Medulla oblongata (tissue), 1 donor: ENCODE data around the gene PCK1.
A peak's percentile ranks its signal among the peaks of the same experiment; 100 is the strongest.

Experiments
- DNase-seq: peaks from one replicate; pipeline ENCODE4 v3.0.0-alpha.2; 2015; ENCODE audit errors: extremely low spot score

Gene PCK1

GRCh38 chr20:57576617-57577550 is 16.0 kb downstream of the PCK1 start:
- DNase-seq = no peak

- no peak for DNase-seq
These were observed 17.0 kb downstream of the PCK1 start for GRCh38 chr20:57577679-57578475.

DNA sequence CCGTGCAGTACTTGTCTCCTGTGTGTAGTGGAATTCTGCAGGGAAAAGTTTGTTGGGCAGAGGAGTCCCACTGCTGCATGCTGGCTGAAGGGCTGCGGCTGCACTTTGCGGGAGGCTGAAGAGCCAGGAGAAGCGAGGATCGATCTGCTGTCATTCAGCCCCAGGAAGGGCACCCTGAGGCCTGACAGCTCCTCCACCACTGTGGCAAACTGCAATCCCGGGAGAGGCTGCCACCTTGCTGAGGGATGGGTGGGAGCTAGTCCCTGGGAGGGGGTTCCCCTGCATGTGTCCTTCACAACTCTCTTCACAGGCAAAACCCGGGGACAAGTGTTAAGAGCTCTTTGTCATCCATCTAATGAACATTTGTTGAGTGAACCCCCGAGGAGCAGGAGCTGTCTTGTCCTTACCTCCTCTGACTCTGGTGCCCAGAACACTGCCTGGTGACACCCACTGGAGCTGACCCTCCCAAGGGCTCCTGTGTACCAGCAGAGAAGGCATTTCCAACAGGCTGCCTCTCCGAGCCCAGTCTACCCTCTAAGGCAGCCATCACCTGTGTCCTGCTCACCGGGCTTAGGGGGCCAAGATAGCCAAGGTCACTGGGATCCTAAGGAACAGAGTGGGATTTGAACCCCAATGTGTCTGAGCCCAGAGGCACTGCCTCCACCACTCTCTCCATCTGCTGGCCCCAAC is 17.7 kb downstream of the PCK1 start:
- DNase-seq = no peak

DNA sequence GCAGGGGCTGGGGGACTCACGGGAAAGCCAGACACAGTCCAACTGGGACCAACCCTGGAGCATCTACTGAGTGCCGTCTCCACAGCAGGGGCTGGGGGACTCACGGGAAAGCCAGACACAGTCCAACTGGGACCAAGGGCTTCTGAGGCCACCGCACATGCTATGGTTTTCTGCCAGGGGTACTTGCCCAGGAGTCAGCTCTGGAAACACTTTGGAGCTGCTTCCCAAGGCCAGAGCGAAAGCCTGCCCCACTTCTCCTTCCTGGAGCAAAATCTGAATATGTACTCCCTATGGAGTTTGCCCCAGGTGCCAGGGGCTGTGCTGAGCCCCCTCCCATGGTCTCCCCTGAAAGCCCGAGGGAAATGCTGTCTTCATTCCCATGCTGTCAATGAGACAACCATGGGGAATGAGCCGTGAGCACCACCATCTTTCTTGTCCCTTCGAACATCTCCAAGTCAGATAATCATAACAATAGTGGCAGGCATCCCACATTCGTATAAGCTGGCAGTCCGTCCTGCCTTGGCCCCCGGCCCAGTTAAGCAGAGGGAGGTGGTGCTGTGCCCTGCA is 18.5 kb downstream of the PCK1 start:
- no peak for DNase-seq

DNA sequence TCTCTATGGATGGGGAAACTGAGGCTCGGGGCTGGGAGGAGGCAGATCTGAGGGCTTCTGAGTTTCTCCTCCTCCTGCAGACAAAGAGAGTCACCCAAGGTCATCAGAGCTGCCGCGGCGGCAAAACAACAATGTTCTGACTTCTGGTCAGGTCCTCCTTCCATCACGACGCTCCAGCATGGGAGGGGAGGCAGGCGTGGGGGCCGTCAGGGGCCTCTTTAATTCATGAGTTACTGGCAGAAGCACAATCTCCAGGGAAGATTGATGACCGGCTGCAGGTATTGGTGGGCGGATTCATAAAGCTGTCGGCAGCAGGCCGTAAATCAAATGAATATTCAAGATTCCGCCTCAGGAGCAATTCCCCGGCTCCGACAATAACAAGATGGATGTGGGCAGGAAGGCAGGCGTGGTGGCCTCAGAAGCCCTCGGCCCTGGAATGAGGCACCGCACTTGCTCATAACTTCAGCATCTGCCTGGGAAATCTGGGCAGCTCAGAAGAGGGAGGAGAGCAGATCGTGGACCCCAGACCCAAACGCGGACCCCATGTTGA is 19.1 kb downstream of the PCK1 start:
- no peak for DNase-seq

DNA sequence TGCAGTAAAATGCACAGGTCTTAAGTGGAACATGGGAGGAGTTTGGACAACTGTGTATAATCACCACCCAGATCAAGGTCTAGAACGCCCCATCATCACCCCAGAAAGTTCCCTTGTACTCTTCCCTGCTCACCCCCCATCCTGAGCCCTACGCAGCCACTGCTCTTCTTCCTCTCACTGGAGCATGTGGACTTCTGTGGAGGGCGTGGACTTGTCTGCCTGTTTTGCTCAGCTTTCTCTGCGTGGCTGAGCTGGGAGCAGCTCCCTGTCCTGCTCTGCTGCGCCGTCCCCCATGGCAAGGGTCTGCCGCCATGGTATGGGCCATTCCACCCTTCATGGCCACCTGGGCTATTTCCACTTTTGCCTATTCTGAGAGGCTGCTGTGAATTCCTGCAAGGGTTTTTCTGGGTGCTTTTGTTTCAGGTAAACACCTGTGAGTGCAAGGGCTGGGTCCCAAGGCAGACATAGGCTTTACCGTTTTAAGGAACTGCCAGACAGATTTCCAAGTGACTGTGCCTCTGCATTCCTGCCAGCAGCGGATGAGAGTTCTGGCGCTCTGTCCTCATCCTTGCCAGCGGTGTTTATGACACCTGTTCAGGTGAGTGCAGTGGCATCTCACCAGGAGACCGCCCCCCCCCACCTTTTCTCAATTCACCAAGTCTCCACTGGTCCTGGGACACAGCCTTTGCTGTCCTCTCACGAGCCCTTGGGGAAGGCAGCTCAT is 19.7 kb downstream of the PCK1 start:
- DNase-seq = no peak

- peak; percentile 11 for DNase-seq
These were observed 20.5 kb downstream of the PCK1 start for GRCh38 chr20:57581202-57582028.

DNA sequence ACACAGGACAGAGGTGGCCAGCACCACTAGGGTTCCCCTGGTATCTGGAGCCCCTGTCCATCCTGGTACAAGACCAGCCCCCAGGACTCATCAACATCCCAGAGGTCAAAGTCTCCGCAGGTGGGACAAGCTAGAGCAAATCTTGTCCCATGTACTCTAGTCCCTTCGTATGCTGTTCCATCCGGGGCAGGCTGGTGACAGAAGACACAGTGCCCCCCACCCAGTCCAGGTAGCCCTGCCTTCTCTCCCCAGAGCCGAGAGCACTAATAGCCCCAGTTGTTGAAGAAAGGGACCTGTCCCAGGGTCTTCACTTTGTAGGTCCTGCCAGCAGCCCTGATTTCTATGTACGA is 21.1 kb downstream of the PCK1 start:
- DNase-seq = no peak

GRCh38 chr20:57582432-57583288 is 21.8 kb downstream of the PCK1 start:
- DNase-seq = peak; percentile 58

DNA sequence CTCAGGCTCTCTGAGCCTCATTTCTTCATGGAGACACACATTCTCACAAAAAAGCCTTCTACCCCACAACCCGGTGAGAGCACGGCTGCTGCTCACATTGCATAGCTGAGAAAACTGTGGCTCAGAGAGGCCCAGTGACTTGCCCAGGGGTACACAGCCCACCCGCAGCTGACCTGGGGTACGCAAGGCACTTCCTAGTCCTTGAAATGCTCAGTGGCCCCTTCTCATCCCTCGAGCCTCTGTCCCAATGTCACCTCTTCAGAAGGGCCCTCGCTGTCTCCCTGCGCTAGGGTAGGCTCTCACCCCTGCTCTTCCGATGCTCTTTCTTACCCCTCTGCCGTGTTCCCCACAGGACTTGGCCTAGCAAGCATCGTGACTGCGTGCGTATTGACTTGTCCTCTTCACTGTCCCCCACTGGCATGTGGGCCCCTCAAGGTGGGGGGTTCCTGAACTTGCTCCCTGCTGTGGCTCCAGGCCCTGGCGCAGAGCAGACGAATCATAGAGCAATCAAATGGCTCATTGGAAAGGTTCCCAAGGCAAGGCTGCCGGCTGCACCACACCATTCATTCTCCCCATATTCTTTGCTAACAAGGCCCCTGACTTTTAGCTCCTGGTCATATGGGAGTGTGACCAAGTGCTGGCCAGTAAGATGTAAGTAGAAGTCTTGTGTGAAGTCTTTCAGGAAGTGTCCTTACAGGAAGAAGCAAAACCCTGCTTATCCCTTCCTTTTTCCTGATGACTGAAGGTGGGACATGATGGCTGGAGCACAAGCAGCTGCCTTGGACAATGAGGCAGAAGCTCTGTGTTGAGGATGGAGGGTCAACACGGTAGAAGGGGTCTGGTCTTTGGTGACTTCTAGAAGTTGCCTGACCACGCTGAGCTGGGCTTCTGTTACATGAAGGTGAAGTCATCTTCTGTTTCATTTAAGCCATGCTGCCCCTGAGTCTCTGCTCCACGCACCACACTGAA is 22.7 kb downstream of the PCK1 start:
- DNase-seq = no peak

DNA sequence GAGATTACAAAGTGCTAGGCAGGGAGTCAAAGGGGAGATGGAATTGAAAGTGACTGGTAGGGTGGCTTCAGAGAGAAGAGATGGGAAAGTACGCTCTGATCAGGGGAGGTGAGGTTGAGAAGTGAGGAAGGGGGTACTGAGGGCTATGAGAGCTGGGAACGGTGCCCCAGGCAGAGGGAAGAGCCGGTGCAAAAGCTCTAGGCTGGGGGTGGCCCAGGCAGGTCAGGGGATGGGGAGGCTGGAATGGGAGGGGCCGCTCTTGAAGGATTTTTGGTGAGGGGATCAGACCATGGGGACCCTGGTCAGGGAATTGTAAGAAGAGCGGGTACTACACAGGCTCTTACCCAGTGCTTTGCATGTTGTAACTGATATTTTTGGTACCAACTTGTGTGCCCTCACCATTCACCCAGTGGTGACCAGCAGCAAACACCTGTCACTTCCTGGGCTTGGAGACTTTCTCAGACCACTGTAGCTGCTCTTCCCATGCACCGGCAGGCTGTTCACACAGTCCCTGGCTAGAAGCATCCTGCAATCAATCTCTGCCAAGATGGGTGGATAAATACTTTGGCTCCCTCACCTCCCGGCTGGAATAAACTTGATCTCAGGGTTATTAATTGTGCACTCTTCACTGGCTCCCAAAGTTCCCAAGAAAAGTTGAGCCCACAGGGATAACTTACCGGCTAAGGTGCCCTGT is 24.0 kb downstream of the PCK1 start:
- no peak for DNase-seq

DNA sequence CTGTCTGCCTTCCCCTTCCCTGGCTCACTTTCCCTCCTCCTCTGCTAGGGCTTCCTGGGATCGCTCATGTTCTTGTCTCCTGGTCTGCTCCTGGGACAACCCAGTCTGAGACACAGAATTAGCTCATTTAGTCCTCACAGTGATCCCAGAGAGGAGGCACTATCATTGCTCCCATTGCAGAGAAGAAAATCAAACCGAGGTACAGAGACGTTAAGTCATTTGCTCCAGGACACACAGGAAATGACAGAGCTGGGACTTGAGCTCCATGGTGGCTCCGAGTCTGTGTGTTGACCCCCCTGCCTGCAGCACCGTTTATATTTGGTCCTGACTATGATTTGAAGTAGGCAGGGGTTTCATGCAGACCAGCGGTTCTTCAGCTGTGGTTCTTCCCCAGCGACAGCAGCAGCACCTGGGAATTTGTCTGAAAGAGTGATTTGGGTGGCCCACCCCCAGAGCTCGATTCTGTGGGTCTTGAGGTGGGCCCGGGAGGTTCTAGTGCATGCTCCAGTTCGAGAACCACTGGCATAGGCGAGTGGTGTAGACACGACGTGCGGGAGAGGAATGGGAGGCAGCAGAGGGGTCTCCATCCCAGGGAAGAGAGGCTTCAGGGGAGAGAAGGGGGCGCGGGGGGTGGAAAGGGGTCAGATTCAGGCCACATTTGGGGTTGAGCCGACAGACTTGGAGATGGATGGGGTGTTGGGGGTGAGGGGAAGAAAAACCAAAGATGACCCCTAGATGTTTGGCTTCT is 24.7 kb downstream of the PCK1 start:
- no peak for DNase-seq

- peak; percentile 32 for DNase-seq
These were observed 25.5 kb downstream of the PCK1 start for GRCh38 chr20:57586370-57586793.

DNA sequence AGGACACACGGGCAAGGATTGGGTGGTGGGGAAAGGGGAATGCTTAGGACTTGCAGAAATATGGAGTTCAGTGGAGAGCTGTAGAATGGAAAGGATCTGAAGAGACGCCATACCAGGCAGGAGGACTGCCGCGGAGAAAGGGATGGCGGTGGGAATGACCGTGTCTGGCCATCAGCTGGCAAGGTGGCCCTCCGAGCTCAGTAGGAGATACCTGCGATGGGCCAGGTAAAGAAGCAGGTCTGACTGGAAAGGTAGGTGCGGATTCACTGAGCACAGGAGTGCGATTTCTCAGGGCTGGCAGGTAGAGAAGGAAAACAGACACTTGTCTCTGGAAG is 26.0 kb downstream of the PCK1 start:
- no peak for DNase-seq

DNA sequence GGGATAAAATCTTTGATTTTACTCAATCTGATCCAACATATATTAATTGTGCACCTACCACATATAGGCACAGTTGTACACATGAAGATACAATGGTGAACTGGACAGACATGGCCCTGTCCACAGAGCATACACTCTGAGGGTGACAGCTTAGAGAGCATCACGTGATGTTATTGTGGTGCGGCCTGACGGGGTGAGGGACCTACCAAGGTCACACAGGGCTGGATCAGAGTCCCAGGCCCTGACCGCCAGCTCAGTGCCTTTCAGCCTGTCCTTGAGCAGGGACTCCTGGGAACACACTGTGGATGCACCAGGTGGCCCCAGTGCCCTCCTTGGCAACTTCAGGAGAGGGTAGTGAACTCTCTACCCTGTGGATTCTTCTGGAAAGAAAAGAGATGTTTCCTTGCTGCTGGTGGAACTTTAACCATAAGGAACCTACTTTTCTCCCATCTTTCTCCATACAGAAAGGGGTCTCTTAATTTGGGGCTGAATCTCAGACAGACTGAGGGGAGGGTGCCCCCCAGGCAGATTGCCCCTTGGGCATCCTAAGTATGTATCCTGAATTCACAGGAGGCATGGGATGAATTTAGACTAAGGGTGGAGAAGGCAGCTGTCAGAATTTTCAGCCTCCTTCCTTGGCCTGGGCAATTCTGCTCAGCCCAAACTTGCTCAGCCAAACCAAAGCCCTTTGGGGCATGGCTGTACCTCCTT is 26.5 kb downstream of the PCK1 start:
- DNase-seq = no peak

DNA sequence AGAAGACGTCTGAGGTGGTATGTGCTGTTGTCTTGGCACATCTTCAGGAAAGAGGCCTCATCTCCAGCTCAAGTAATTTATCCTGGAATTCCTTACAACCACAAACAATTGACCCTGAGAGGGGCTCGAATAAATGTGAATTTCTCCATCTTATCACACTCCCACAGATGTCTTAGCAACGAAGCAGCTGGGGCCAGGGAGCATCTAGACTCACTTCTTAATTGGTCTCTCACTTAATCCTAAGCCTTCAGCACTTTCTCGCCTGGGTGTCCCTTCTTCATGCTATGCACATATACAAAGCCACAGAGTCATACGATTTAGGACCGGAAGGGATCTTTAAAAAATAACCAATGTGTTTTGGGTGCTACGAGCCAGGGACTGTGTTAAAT is 27.1 kb downstream of the PCK1 start:
- DNase-seq = no peak
